Colonic mucosa (tissue), 4 donors: ENCODE data around the gene OIP5. TPM values are rescaled to one million over a fixed set of nuclear protein-coding genes. Genes with fewer than 3 reads are reported as not detected.

Source experiments
- DNase-seq: peaks from one replicate; pipeline ENCODE4 v3.0.0-alpha.2; 2020
- H3K27ac ChIP-seq: fragments of 200-600 bp; one replicate; pipeline ENCODE4 v1.8.0; 2021
- H3K27me3 ChIP-seq: fragments of 200-600 bp; one replicate; pipeline ENCODE4 v1.8.0; 2021
- H3K36me3 ChIP-seq: fragments of 200-600 bp; one replicate; pipeline ENCODE4 v1.8.0; 2021
- H3K4me1 ChIP-seq: fragments of 200-600 bp; one replicate; pipeline ENCODE4 v1.8.0; 2021; ENCODE audit warnings: mild to moderate bottlenecking
- H3K4me3 ChIP-seq: fragments of 200-600 bp; one replicate; pipeline ENCODE4 v1.8.0; 2021
- H3K9ac ChIP-seq, 2 donors: one replicate each; pipeline ENCODE4 v1.7.0; 2013; ENCODE audit warnings: control low read depth in 2 of 2, low read depth in 2 of 2, low read length in 2 of 2
- H3K9me3 ChIP-seq: fragments of 200-600 bp; one replicate; pipeline ENCODE4 v1.8.0; 2021
- CTCF ChIP-seq: fragments of 200-600 bp; IDR thresholded peaks from one replicate; pipeline ENCODE4 v1.8.0; 2022; ENCODE audit warnings: antibody characterized with exemption, mild to moderate bottlenecking
- intact Hi-C: fragments of 100-400 bp; cut with DNase I; formaldehyde crosslinking; loops from one replicate; pipeline ENCODE4 v1.14.1; 2022
- total RNA-seq, 2 donors: library from RNA; stranded (reverse); fragmentation: NEBNext Ultra II Directional in 1 of 2; extraction: Animal tissue kit (Norgen Biotek cat#: 25700) in 1 of 2; gene quantifications; one replicate each; pipeline ENCODE4 v1.2.1, GENCODE V29; 2021
- donor health status: healthy.
- donor health status: DM: no; HTN: no; CAD: no.
- donor health status: DM: no; HTN: no; CAD: no.

The OIP5 gene
- 10 to 100 TPM in 1 of 2 donors, 1 to 10 TPM in 1; 5.7 to 23.0 TPM for total RNA-seq

- H3K4me3 ChIP-seq: peak within 1 kb of the TSS; percentile 86
- DNase-seq: peak; percentile 99
- no peaks in the 10 kb centered on the region for H3K27me3 ChIP-seq
- peak; percentile 11 for TF ChIP-seq CTCF
- H3K9ac ChIP-seq: peak within 1 kb of the TSS; percentile 66 to 75
- H3K4me1 ChIP-seq: no peaks in the 10 kb centered on the region
- peak within 1 kb of the TSS; percentile 47 for H3K27ac ChIP-seq
- intact Hi-C loops: no loop called here
- H3K9me3 ChIP-seq: no peaks in the 10 kb centered on the region
- no peaks in the 10 kb centered on the region for H3K36me3 ChIP-seq
These were observed at the start of gene OIP5, which contains the start of gene NUSAP1 for GRCh38 chr15:41332194-41333025. Gene OIP5, minus strand, starts transcription at chr15:41332591. Its CDS starts 30 bp downstream, at chr15:41332561. Gene NUSAP1, plus strand, starts transcription at chr15:41332881. Its CDS starts 77 bp downstream, at chr15:41332958.

- Histone ChIP-seq H3K27ac (no peak overlapping the region), H3K9ac (no peak overlapping the region), H3K27me3 (no peaks in the 10 kb centered on the region), H3K4me3 (no peak overlapping the region), H3K4me1 (no peaks in the 10 kb centered on the region), H3K36me3 (no peaks in the 10 kb centered on the region), H3K9me3 (no peaks in the 10 kb centered on the region)
- DNase-seq: no peak
- intact Hi-C loops: no loop called here
- no peak for TF ChIP-seq CTCF
These were observed 45.6 kb upstream of the OIP5 start for GRCh38 chr15:41377978-41378377.

- no peaks in the 10 kb centered on the region for H3K27me3 ChIP-seq
- intact Hi-C loops: no loop called here
- no peak overlapping the region for H3K4me3 ChIP-seq
- H3K9ac ChIP-seq: no peak overlapping the region
- TF ChIP-seq CTCF: no peak
- H3K4me1 ChIP-seq: no peaks in the 10 kb centered on the region
- H3K9me3 ChIP-seq: no peaks in the 10 kb centered on the region
- no peak for DNase-seq
- H3K27ac ChIP-seq: no peak overlapping the region
- no peaks in the 10 kb centered on the region for H3K36me3 ChIP-seq
These were observed 35.0 kb upstream of the OIP5 start for GRCh38 chr15:41367418-41367817.

- Histone ChIP-seq H3K4me3 (no peak overlapping the region), H3K9me3 (no peaks in the 10 kb centered on the region), H3K27me3 (no peaks in the 10 kb centered on the region), H3K27ac (no peak overlapping the region), H3K4me1 (no peaks in the 10 kb centered on the region), H3K9ac (no peak overlapping the region), H3K36me3 (no peaks in the 10 kb centered on the region)
- no peak for TF ChIP-seq CTCF
- DNase-seq: no peak
- intact Hi-C loops: no loop called here
These were observed 22.0 kb upstream of the OIP5 start for GRCh38 chr15:41354371-41354770.

GRCh38 chr15:41350057-41350717 is 17.8 kb upstream of the OIP5 start:
- TF ChIP-seq CTCF: no peak
- H3K27ac ChIP-seq: no peak overlapping the region
- H3K36me3 ChIP-seq: no peaks in the 10 kb centered on the region
- no peaks in the 10 kb centered on the region for H3K4me1 ChIP-seq
- intact Hi-C loops: no loop called here
- H3K27me3 ChIP-seq: no peaks in the 10 kb centered on the region
- no peak for DNase-seq
- H3K4me3 ChIP-seq: no peak overlapping the region
- no peaks in the 10 kb centered on the region for H3K9me3 ChIP-seq
- H3K9ac ChIP-seq: no peak overlapping the region
